HG02798 (cell line): ENCODE results near the gene PATZ1.

ENCODE experiments used
- ATAC-seq: cut with Tn5 transposase; IDR thresholded peaks from one replicate; pipeline ENCODE4 v1.9.1; 2021; ENCODE audit warnings: mild to moderate bottlenecking; ENCODE audit not compliant: unreplicated experiment, poor library complexity

Gene PATZ1

DNA sequence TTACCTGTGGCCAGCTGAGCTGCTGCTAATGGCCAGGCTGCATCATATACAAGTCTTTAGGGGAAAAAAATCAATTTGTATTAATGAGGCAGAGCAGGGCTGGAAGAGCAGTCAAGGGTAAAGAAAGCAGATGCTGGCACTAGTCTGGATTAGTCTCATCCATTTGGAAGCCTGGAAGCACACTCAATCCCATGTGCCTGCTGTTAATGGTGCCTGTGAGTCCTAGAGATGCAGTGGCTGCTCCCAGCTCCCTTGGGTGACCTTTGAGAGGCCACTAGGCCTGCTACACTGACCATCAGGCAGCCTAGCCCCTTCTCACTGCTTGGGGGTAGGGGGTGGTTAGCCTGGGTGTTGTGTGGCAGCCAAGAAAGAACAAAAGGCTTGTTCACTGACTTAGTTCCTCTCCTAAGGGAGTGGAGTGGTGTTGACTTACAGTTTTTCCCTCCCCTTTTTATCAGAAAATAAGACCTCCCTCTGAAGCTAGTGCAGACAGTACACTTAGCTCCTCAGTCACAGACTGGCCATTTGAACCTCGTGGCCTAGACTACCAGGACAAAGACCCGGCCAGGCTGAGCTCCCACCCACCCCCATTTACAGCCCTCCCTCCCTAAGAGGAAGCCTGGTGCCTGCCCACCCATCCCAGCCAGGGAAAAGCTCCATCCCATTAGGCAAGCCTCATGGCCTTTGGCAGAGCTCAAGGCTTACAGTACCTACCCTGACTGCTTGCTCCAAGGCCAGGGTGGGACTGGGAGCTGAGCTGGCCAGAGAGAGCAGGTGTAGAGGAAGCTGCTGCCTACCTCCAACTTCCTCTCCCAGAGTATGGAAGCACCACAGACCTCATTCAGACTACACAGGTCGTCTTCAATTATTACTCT, 61.6 kb downstream of the PATZ1 start:
- no peak for ATAC-seq

DNA sequence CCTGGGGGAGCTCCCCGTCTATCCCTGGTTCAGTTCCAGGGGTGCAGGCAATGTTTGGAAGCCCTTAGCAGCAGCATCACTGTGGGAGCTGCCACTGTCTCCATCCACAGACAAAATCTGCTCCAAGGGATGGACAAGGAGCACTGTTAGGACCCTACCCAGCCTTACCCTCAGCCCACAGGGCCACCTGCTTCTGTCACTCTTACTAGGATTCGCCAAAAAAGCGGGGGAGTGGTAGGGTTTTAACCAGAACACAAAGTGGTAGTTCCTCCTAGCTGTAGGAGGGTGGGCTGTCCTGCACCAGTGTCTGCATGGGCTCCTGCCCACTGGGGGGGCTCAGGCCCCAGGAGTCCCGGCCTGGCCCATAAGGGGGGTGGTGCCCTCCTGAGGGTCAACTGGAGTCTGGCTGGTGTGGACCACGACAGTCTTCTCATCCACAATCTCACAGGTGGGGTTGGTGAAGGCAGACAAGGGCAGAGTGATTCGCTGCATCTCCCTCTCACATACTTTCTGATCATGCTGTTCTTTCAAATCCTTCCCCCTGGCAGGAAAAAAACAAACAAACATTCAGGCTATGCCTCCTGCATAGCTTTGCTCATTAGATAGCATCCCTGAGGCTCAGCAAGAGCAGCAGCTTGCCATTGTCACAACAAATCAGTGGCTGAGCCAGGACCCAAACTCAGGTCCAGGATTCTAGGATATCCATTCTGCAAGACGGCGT, 63.2 kb downstream of the PATZ1 start:
- no peak for ATAC-seq

DNA sequence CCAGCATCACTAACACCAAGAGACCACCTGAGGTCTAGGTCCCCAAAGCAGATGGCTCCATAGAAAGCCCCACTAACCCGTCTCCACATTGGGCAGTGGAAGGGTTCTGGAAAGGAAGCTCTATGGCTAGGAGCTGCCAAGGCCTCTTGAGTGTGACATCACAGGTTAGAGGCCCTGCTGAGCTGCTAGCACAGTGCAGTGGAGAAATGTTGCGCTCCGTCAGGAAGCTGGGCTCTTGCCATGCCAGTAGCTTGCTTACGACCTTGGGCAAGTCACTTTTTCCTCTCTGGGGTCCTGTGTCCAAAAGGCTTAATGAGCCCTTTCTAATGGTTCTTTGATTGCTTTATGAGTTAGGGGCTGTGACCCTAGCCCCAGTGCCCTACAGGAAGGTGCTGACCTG, 64.4 kb downstream of the PATZ1 start:
- no peak for ATAC-seq

DNA sequence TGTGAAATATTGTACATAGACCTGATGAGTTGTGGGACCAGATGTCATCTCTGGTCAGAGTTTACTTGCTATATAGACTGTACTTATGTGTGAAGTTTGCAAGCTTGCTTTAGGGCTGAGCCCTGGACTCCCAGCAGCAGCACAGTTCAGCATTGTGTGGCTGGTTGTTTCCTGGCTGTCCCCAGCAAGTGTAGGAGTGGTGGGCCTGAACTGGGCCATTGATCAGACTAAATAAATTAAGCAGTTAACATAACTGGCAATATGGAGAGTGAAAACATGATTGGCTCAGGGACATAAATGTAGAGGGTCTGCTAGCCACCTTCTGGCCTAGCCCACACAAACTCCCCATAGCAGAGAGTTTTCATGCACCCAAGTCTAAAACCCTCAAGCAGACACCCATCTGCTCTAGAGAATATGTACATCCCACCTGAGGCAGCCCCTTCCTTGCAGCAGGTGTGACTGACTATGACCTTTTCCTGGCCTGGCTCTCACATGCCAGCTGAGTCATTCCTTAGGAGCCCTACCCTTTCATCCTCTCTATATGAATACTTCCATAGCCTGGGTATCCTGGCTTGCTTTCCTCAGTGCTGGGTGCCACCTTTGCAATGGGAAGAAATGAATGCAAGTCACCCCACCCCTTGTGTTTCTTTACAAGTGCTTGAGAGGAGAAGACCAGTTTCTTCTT, 66.2 kb downstream of the PATZ1 start:
- no peak for ATAC-seq

DNA sequence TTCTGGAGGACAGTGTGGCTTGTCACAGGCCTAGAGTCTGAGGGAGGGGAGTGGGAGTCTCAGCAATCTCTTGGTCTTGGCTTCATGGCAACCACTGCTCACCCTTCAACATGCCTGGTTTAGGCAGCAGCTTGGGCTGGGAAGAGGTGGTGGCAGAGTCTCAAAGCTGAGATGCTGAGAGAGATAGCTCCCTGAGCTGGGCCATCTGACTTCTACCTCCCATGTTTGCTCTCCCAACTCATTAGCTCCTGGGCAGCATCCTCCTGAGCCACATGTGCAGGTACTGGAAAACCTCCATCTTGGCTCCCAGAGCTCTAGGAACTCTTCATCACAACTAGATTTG, 66.8 kb downstream of the PATZ1 start:
- no peak for ATAC-seq

DNA sequence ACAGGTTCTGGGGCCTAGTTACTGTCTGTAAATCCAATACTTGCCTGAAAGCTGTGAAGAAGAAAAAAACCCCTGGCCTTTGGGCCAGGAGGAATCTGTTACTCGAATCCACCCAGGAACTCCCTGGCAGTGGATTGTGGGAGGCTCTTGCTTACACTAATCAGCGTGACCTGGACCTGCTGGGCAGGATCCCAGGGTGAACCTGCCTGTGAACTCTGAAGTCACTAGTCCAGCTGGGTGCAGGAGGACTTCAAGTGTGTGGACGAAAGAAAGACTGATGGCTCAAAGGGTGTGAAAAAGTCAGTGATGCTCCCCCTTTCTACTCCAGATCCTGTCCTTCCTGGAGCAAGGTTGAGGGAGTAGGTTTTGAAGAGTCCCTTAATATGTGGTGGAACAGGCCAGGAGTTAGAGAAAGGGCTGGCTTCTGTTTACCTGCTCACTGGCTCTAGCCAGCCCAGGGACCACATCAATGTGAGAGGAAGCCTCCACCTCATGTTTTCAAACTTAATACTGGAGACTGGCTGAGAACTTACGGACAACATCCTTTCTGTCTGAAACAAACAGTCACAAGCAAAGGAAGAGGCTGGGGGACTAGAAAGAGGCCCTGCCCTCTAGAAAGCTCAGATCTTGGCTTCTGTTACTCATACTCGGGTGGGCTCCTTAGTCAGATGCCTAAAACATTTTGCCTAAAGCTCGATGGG, 67.4 kb downstream of the PATZ1 start:
- no peak for ATAC-seq

DNA sequence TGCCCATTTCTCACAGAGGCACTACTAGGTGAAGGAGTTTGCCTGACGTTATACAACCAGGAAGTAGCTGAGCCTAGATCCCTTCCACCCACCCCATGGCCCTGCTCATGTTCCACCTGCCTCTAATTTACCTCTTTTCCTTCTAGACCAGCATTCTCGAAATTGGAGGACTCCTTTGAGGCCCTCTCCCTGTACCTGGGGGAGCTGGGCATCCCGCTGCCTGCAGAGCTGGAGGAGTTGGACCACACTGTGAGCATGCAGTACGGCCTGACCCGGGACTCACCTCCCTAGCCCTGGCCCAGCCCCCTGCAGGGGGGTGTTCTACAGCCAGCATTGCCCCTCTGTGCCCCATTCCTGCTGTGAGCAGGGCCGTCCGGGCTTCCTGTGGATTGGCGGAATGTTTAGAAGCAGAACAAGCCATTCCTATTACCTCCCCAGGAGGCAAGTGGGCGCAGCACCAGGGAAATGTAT, 68.0 kb downstream of the PATZ1 start:
- no peak for ATAC-seq

DNA sequence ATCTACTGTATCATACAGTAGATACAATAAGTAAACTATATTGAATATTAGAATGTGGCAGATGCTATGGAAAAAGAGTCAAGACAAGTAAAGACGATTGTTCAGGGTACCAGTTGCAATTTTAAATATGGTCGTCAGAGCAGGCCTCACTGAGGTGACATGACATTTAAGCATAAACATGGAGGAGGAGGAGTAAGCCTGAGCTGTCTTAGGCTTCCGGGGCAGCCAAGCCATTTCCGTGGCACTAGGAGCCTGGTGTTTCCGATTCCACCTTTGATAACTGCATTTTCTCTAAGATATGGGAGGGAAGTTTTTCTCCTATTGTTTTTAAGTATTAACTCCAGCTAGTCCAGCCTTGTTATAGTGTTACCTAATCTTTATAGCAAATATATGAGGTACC, 68.4 kb downstream of the PATZ1 start:
- ATAC-seq: no peak

DNA sequence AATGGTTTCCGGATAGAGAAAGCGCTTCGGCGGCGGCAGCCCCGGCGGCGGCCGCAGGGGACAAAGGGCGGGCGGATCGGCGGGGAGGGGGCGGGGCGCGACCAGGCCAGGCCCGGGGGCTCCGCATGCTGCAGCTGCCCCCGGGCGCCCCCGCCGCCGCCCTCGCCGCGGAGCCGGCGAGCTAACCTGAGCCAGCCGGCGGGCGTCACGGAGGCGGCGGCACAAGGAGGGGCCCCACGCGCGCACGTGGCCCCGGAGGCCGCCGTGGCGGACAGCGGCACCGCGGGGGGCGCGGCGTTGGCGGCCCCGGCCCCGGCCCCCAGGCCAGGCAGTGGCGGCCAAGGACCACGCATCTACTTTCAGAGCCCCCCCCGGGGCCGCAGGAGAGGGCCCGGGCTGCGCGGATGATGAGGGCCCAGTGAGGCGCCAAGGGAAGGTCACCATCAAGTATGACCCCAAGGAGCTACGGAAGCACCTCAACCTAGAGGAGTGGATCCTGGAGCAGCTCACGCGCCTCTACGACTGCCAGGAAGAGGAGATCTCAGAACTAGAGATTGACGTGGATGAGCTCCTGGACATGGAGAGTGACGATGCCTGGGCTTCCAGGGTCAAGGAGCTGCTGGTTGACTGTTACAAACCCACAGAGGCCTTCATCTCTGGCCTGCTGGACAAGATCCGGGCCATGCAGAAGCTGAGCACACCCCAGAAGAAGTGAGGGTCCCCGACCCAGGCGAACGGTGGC, 69.5 kb downstream of the PATZ1 start:
- no peak for ATAC-seq
